Measurements from ENCODE around the gene TMEM132D.

The TMEM132D gene

GRCh38 chr12:129325566-129325965 lies 578.3 kb downstream of the TMEM132D start (continued):
- TF ChIP-seq SCRT1 (tag by site-specific recombination; IDR thresholded peaks at IDR 0.05; ENCODE audit: borderline replicate concordance) (no peak), ZNF777 (tag by site-specific recombination; IDR thresholded peaks at IDR 0.05; ENCODE audit: borderline replicate concordance) (no peak), HIC1 (tag by site-specific recombination; IDR thresholded peaks at IDR 0.05) (no peak)

DNA sequence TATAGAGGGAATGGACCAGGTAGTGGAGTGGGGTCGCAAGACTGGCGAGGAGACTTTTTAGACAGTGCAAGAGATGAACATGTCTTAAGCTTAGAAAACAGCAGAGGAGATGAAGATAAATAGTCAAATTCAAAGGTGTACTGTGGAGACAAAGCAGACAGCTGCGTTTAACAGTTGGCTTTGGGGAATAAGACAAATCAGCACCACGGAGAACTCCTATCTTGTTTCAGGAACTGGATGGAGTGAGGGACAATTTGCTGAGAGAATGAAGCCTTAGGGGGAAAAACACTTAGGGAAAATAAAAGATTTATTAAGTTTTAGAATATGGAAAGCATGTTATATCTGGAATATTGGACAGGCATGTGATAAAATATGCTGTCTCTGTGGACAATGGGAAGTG lies 591.8 kb downstream of the TMEM132D start:
- no peak overlapping the region for H3K27ac ChIP-seq (ENCODE audit: extremely low read depth, low read depth, low read length)
- POLR2A ChIA-PET: no interaction called here
- H3K4me1 ChIP-seq (ENCODE audit: control insufficient read depth, insufficient read depth, low read length): no peaks in the 10 kb centered on the region
- CTCF ChIA-PET: no interaction called here
- H3K4me3 ChIP-seq (ENCODE audit: low read depth, low read length): no peak overlapping the region
- H3K9me3 ChIP-seq (ENCODE audit: control insufficient read depth, insufficient read depth, low read depth, low read length): no peaks in the 10 kb centered on the region
- H3K36me3 ChIP-seq (ENCODE audit: control insufficient read depth in 2 of 2, insufficient read depth in 1 of 2, low read length in 2 of 2): no peaks in the 10 kb centered on the region
- TF ChIP-seq MEIS1 (CRISPR knock-in tag; IDR thresholded peaks at IDR 0.05; ENCODE audit: borderline replicate concordance) (no peak), REST (tag by site-specific recombination; IDR thresholded peaks at IDR 0.05) (peak; percentile 62)

GRCh38 chr12:129310346-129310745 lies 593.5 kb downstream of the TMEM132D start:
- Histone ChIP-seq H3K36me3 (ENCODE audit: control insufficient read depth in 2 of 2, insufficient read depth in 1 of 2, low read length in 2 of 2) (no peaks in the 10 kb centered on the region), H3K4me1 (ENCODE audit: control insufficient read depth, insufficient read depth, low read length) (no peaks in the 10 kb centered on the region), H3K27ac (ENCODE audit: extremely low read depth, low read depth, low read length) (no peak overlapping the region), H3K9me3 (ENCODE audit: control insufficient read depth, insufficient read depth, low read depth, low read length) (no peaks in the 10 kb centered on the region), H3K4me3 (ENCODE audit: low read depth, low read length) (no peak overlapping the region)
- ChIA-PET POLR2A (no interaction called here), CTCF (no interaction called here)
- TF ChIP-seq ZNF138 (tag by site-specific recombination; IDR thresholded peaks at IDR 0.05; ENCODE audit: borderline replicate concordance) (no peak), ZBTB17 (tag by site-specific recombination; IDR thresholded peaks at IDR 0.05) (no peak), KLF8 (tag by site-specific recombination; IDR thresholded peaks at IDR 0.05) (no peak), SCRT1 (tag by site-specific recombination; IDR thresholded peaks at IDR 0.05; ENCODE audit: borderline replicate concordance) (no peak), ZNF19 (tag by site-specific recombination; IDR thresholded peaks at IDR 0.05; ENCODE audit: low read depth) (no peak), ZNF624 (tag by site-specific recombination; IDR thresholded peaks at IDR 0.05) (no peak), ZNF23 (tag by site-specific recombination; IDR thresholded peaks at IDR 0.05; ENCODE audit: borderline replicate concordance) (no peak), GLI4 (tag by site-specific recombination; IDR thresholded peaks at IDR 0.05) (no peak), ZNF391 (tag by site-specific recombination; IDR thresholded peaks at IDR 0.05; ENCODE audit: borderline replicate concordance, low read depth) (no peak), ZNF626 (tag by site-specific recombination; IDR thresholded peaks at IDR 0.05) (no peak), BCL11B (tag by site-specific recombination; IDR thresholded peaks at IDR 0.05; ENCODE audit: low read depth) (no peak), KLF10 (tag by site-specific recombination; IDR thresholded peaks at IDR 0.05) (no peak), ZNF610 (tag by site-specific recombination; IDR thresholded peaks at IDR 0.05; ENCODE audit: borderline replicate concordance) (no peak), ZNF26 (tag by site-specific recombination; IDR thresholded peaks at IDR 0.05) (no peak)
- TF ChIP-seq, protein P1, sequence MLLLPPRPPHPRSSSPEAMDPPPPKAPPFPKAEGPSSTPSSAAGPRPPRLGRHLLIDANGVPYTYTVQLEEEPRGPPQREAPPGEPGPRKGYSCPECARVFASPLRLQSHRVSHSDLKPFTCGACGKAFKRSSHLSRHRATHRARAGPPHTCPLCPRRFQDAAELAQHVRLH (tag by site-specific recombination; IDR thresholded peaks at IDR 0.05): no peak
- TF ChIP-seq, protein P2, sequence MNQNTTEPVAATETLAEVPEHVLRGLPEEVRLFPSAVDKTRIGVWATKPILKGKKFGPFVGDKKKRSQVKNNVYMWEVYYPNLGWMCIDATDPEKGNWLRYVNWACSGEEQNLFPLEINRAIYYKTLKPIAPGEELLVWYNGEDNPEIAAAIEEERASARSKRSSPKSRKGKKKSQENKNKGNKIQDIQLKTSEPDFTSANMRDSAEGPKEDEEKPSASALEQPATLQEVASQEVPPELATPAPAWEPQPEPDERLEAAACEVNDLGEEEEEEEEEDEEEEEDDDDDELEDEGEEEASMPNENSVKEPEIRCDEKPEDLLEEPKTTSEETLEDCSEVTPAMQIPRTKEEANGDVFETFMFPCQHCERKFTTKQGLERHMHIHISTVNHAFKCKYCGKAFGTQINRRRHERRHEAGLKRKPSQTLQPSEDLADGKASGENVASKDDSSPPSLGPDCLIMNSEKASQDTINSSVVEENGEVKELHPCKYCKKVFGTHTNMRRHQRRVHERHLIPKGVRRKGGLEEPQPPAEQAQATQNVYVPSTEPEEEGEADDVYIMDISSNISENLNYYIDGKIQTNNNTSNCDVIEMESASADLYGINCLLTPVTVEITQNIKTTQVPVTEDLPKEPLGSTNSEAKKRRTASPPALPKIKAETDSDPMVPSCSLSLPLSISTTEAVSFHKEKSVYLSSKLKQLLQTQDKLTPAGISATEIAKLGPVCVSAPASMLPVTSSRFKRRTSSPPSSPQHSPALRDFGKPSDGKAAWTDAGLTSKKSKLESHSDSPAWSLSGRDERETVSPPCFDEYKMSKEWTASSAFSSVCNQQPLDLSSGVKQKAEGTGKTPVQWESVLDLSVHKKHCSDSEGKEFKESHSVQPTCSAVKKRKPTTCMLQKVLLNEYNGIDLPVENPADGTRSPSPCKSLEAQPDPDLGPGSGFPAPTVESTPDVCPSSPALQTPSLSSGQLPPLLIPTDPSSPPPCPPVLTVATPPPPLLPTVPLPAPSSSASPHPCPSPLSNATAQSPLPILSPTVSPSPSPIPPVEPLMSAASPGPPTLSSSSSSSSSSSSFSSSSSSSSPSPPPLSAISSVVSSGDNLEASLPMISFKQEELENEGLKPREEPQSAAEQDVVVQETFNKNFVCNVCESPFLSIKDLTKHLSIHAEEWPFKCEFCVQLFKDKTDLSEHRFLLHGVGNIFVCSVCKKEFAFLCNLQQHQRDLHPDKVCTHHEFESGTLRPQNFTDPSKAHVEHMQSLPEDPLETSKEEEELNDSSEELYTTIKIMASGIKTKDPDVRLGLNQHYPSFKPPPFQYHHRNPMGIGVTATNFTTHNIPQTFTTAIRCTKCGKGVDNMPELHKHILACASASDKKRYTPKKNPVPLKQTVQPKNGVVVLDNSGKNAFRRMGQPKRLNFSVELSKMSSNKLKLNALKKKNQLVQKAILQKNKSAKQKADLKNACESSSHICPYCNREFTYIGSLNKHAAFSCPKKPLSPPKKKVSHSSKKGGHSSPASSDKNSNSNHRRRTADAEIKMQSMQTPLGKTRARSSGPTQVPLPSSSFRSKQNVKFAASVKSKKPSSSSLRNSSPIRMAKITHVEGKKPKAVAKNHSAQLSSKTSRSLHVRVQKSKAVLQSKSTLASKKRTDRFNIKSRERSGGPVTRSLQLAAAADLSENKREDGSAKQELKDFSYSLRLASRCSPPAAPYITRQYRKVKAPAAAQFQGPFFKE (tag by site-specific recombination; IDR thresholded peaks at IDR 0.05; ENCODE audit: borderline replicate concordance): no peak

Data from HEK293 (cell line).